IMR-90 (cell line): ENCODE results near the gene MEIS1. TPM values are rescaled to one million over a fixed set of nuclear protein-coding genes. Genes with fewer than 3 reads are reported as not detected.

Experiments used
- ATAC-seq: fragments of 200-7000 bp; cut with Tn5 transposase; 2 replicates; pipeline ENCODE4 v1.9.1; 2020; ENCODE audit warnings: low read depth, mild to moderate bottlenecking, moderate library complexity
- BruUV-seq: library from RNA; stranded (reverse); fragments of 400-500 nt; replicated peaks from 2 replicates; lab custom pipeline; 2021; lab: Mats Ljungman, UMichigan
- CTCF ChIA-PET: fragments of 300-600 bp; formaldehyde crosslinking; extraction: SDS; loops from one replicate; lab custom pipeline; 2021; ENCODE audit warnings: antibody characterized with exemption; lab: Yijun Ruan, JAX
- POLR2A ChIA-PET: fragments of 300-600 bp; sonication (Branson Sonifier 250); formaldehyde crosslinking; loops from one replicate; lab custom pipeline; 2022; ENCODE audit warnings: antibody characterized with exemption; ENCODE audit not compliant: unreplicated experiment; lab: Charles Lee
- DNase-seq: peaks from one replicate; pipeline ENCODE4 v3.0.0; 2013
- H2AFZ ChIP-seq: replicated peaks from 2 replicates; pipeline ENCODE3; 2013; ENCODE audit warnings: low read length, mild to moderate bottlenecking; ENCODE audit not compliant: poor library complexity
- H2AK5ac ChIP-seq: 2 replicates; pipeline ENCODE4 v1.6.1; 2013; ENCODE audit warnings: low read depth, low read length, inconsistent platforms
- H2AK9ac ChIP-seq: replicated peaks from 2 replicates; pipeline ENCODE3; 2013; ENCODE audit warnings: mild to moderate bottlenecking, low read depth, low read length, moderate library complexity; ENCODE audit not compliant: poor library complexity
- H2BK120ac ChIP-seq: 2 replicates; pipeline ENCODE4 v1.6.1; 2013; ENCODE audit warnings: low read depth, low read length, inconsistent platforms
- H2BK15ac ChIP-seq: 3 replicates; pipeline ENCODE4 v1.6.1; 2013; ENCODE audit warnings: low read depth, low read length, inconsistent platforms
- H2BK20ac ChIP-seq: 2 replicates; pipeline ENCODE4 v1.6.1; 2013; ENCODE audit warnings: low read depth, mild to moderate bottlenecking, inconsistent platforms, low read length, moderate library complexity
- H2BK5ac ChIP-seq: 2 replicates; pipeline ENCODE4 v1.6.1; 2013; ENCODE audit warnings: mild to moderate bottlenecking, low read depth, low read length, inconsistent platforms; ENCODE audit not compliant: poor library complexity, severe bottlenecking
- H3K14ac ChIP-seq: replicated peaks from 2 replicates; pipeline ENCODE4 v1.6.1; 2013; ENCODE audit warnings: low read depth, low read length, inconsistent platforms
- H3K18ac ChIP-seq: 2 replicates; pipeline ENCODE4 v1.6.1; 2013; ENCODE audit warnings: low read depth, low read length, control low read depth
- H3K23ac ChIP-seq: 2 replicates; pipeline ENCODE4 v1.6.1; 2013; ENCODE audit warnings: low read depth, low read length, inconsistent platforms
- H3K27ac ChIP-seq: 2 replicates; pipeline ENCODE4 v1.5.1; 2013; ENCODE audit warnings: mild to moderate bottlenecking, control low read depth, low read length; ENCODE audit not compliant: insufficient read depth
- H3K27me3 ChIP-seq: 2 replicates; pipeline ENCODE4 v1.6.1; 2013; ENCODE audit warnings: low read length; ENCODE audit not compliant: control insufficient read depth, insufficient read depth
- H3K36me3 ChIP-seq: 2 replicates; pipeline ENCODE4 v1.6.1; 2013; ENCODE audit warnings: low read length, mixed read lengths; ENCODE audit not compliant: control insufficient read depth, insufficient read depth
- H3K4ac ChIP-seq: 2 replicates; pipeline ENCODE4 v1.6.1; 2013; ENCODE audit warnings: low read depth, low read length, inconsistent platforms
- H3K4me1 ChIP-seq: 2 replicates; pipeline ENCODE4 v1.6.1; 2013; ENCODE audit warnings: low read length, mixed read lengths; ENCODE audit not compliant: control insufficient read depth, insufficient read depth
- H3K4me2 ChIP-seq: 2 replicates; pipeline ENCODE4 v1.6.1; 2013; ENCODE audit warnings: low read depth, mild to moderate bottlenecking, control low read depth, low read length, moderate library complexity
- H3K4me3 ChIP-seq: 2 replicates; pipeline ENCODE4 v1.5.1; 2013; ENCODE audit warnings: low read depth, mild to moderate bottlenecking, control low read depth, low read length, moderate library complexity; ENCODE audit not compliant: insufficient read depth
- H3K56ac ChIP-seq: 2 replicates; pipeline ENCODE4 v1.6.1; 2013; ENCODE audit warnings: low read length, inconsistent platforms; ENCODE audit not compliant: insufficient read depth; ENCODE audit errors: extremely low read depth
- H3K79me1 ChIP-seq, 2 experiments: 2 replicates each; pipeline ENCODE4 v1.6.1; 2013; ENCODE audit warnings: low read length in 2 of 2, inconsistent platforms in 1 of 2, low read depth in 1 of 2
- H3K9ac ChIP-seq: 2 replicates; pipeline ENCODE4 v1.6.1; 2013; ENCODE audit warnings: low read depth, low read length, control low read depth
- H3K9me1 ChIP-seq: 2 replicates; pipeline ENCODE4 v1.6.1; 2013; ENCODE audit warnings: low read length, inconsistent platforms; ENCODE audit not compliant: insufficient read depth
- H3K9me3 ChIP-seq: 2 replicates; pipeline ENCODE4 v1.6.1; 2013; ENCODE audit warnings: low read length; ENCODE audit not compliant: control insufficient read depth, insufficient read depth
- H4K20me1 ChIP-seq: 2 replicates; pipeline ENCODE4 v1.6.1; 2013; ENCODE audit warnings: low read length, inconsistent platforms; ENCODE audit not compliant: insufficient read depth
- H4K5ac ChIP-seq: 2 replicates; pipeline ENCODE4 v1.6.1; 2013; ENCODE audit warnings: mild to moderate bottlenecking, low read depth, low read length, control low read depth
- H4K8ac ChIP-seq, 2 experiments: 2 replicates each; pipeline ENCODE4 v1.6.1; 2013; ENCODE audit warnings: low read depth in 2 of 2, low read length in 2 of 2, control low read depth in 1 of 2, inconsistent platforms in 1 of 2
- H4K91ac ChIP-seq: 2 replicates; pipeline ENCODE4 v1.6.1; 2013; ENCODE audit warnings: low read depth, low read length, inconsistent platforms; ENCODE audit not compliant: insufficient read depth
- CTCF ChIP-seq: conservative IDR thresholded peaks from 2 replicates; pipeline ENCODE4 v1.5.1; 2012; ENCODE audit warnings: mild to moderate bottlenecking, low read depth, low read length, improper control_type of control experiment
- NFE2L2 ChIP-seq: fragments of 150-350 bp; IDR thresholded peaks from 2 replicates; pipeline ENCODE4 v1.6.1; 2016; ENCODE audit warnings: low read depth, mild to moderate bottlenecking, low read length
- POLR2A ChIP-seq: IDR thresholded peaks from 2 replicates; pipeline ENCODE4 v1.6.1; 2012; ENCODE audit warnings: mild to moderate bottlenecking, low read depth, low read length
- RCOR1 ChIP-seq: IDR thresholded peaks from 2 replicates; pipeline ENCODE4 v1.6.1; 2012; ENCODE audit warnings: mild to moderate bottlenecking, low read length, improper control_type of control experiment; ENCODE audit not compliant: insufficient replicate concordance
- WGBS, 2 experiments: methylation state at CpG; one replicate each; pipeline versions ENCODE4 v1.1.5 to v1.1.7; 2013; ENCODE audit warnings: missing lambda C conversion rate in 2 of 2; ENCODE audit not compliant: insufficient read length in 1 of 2; ENCODE audit errors: extremely low coverage in 2 of 2; 5-methylcytosine and 5-hydroxymethylcytosine counted together
- dilution Hi-C: fragments of 300-500 bp; cut with HindIII; formaldehyde crosslinking; loops from one replicate; pipeline ENCODE4 v1.14.3; 2018; ENCODE audit warnings: low sequenced_read_pairs; ENCODE audit not compliant: unreplicated experiment
- in situ Hi-C: fragments of 300-500 bp; cut with MboI; formaldehyde crosslinking; loops from 3 replicates; pipeline ENCODE4 v1.14.3; 2019; ENCODE audit warnings: low sequenced_read_pairs, inconsistent platforms, mixed read lengths
- intact Hi-C: fragments of 100-400 bp; cut with micrococcal nuclease; formaldehyde crosslinking; loops from 2 replicates; pipeline ENCODE4 v1.10.0; 2022
- polyA plus RNA-seq, 3 experiments: library from polyadenylated mRNA; depleted of rRNA; stranded (reverse); fragments of >200 nt; gene quantifications; 2 replicates each; pipeline ENCODE4 v1.2.3, GENCODE V29; 2012; ENCODE audit warnings: low replicate concordance in 1 of 3
- total RNA-seq: library from RNA; depleted of rRNA; stranded (reverse); fragments of >200 nt; gene quantifications from 2 replicates; pipeline ENCODE4 v1.2.3, GENCODE V29; 2012

MEIS1 gene
- total and polyA plus RNA-seq, 2 of the 4 experiments (the other 2 are of a cell fraction): 54.4 to 157 TPM

GRCh38 chr2:66560683-66561082, 125.8 kb downstream of the MEIS1 start:
- Histone ChIP-seq H2BK5ac (no peak overlapping the region), H4K5ac (no peak overlapping the region), H3K56ac (no peak overlapping the region), H3K4me3 (no peak overlapping the region), H3K4me2 (no peak overlapping the region), H3K9me1 (peaks cover 12% of the 10 kb centered on the region), H3K14ac (no peak overlapping the region), H2BK120ac (no peak overlapping the region), H3K9me3 (no peaks in the 10 kb centered on the region), H3K23ac (no peak overlapping the region), H2BK20ac (no peak overlapping the region), H2AK5ac (no peak overlapping the region), H3K4ac (no peak overlapping the region), H2AK9ac (no peak overlapping the region), H3K36me3 (peaks cover 28% of the 10 kb centered on the region), H2BK15ac (no peak overlapping the region), H3K9ac (no peak overlapping the region), H3K27ac (no peak overlapping the region), H3K18ac (no peak overlapping the region), H2AFZ (no peak overlapping the region), H3K27me3 (no peaks in the 10 kb centered on the region), H4K8ac (no peak overlapping the region), H3K4me1 (peaks cover 22% of the 10 kb centered on the region), H4K20me1 (peaks cover 71% of the 10 kb centered on the region), H4K91ac (no peak overlapping the region), H3K79me1 (peaks cover 30 to 79% of the 10 kb centered on the region in 2 experiments)
- intact Hi-C loops (no loop called here), in situ Hi-C loops (no loop called here), dilution Hi-C loops (no loop called here)
- POLR2A ChIA-PET: no interaction called here
- CTCF ChIA-PET: no interaction called here
- DNase-seq (no peak), ATAC-seq (no peak)
- BruUV-seq: no TSS peak
- no CpG with 5 or more reads among the region's 2 CpGs for WGBS, 2 experiments
- TF ChIP-seq RCOR1: no peak
- TF ChIP-seq NFE2L2: no peak
- no peak for TF ChIP-seq POLR2A
- no peak for TF ChIP-seq CTCF
